Stomach smooth muscle (tissue), 2 donors: ENCODE data around the gene FANCC.

Source experiments
- H3K27ac ChIP-seq: one replicate; pipeline ENCODE4 v1.7.0; 2013; ENCODE audit warnings: mild to moderate bottlenecking, low read length, inconsistent platforms
- H3K27me3 ChIP-seq, 2 donors: one replicate each; pipeline ENCODE4 v1.7.0; 2013; ENCODE audit warnings: low read length in 2 of 2; ENCODE audit not compliant: insufficient read depth in 2 of 2, control insufficient read depth in 1 of 2
- H3K36me3 ChIP-seq, 2 donors: one replicate each; pipeline ENCODE4 v1.7.0; 2013; ENCODE audit warnings: low read length in 2 of 2; ENCODE audit not compliant: control insufficient read depth in 2 of 2, insufficient read depth in 2 of 2
- H3K4me1 ChIP-seq: one replicate; pipeline ENCODE4 v1.7.0; 2013; ENCODE audit warnings: low read length; ENCODE audit not compliant: control insufficient read depth, insufficient read depth
- H3K4me3 ChIP-seq, 2 donors: one replicate each; pipeline ENCODE4 v1.7.0; 2013; ENCODE audit warnings: low read length in 2 of 2
- H3K9ac ChIP-seq, 2 donors: one replicate each; pipeline ENCODE4 v1.7.0; 2013; ENCODE audit warnings: low read length in 2 of 2, mild to moderate bottlenecking in 1 of 2
- H3K9me3 ChIP-seq, 2 donors: one replicate each; pipeline ENCODE4 v1.7.0; 2013; ENCODE audit warnings: low read length in 2 of 2; ENCODE audit not compliant: control insufficient read depth in 2 of 2
- donor health status: healthy.
- donor health status: Pancreatic carcinoma.

FANCC gene

GRCh38 chr9:95082401-95083084, 235.0 kb downstream of the FANCC start:
- peak overlapping the region; percentile 84 for H3K27ac ChIP-seq
- H3K9ac ChIP-seq: no peak overlapping the region
- H3K9me3 ChIP-seq: no peaks in the 10 kb centered on the region
- H3K4me1 ChIP-seq: peaks cover 93% of the 10 kb centered on the region
- H3K36me3 ChIP-seq: peaks cover 48 to 56% of the 10 kb centered on the region in 2 donors
- H3K4me3 ChIP-seq: peak overlapping the region in 1 of 2 donors; percentile 8
- no peaks in the 10 kb centered on the region for H3K27me3 ChIP-seq

DNA sequence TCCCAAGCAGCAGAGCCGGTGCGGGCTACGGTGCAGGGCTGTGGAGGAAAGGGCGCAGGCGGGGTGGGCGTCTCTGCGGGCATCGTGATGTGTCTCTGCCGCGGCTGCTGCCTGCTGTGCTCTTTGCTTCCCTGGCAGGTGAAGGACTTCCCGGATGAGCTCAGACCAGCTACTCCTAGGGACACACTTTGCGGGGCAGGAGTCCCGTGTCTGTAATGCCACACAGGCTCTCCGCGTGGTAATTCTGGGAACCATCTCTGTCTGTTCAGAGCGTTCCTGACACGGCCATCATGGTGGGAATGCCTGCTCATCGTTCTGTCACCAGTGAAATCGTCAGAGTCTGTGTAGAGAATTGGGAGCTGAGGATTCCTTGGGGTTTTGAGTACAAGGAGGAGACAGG, 235.5 kb downstream of the FANCC start:
- Histone ChIP-seq H3K4me1 (peaks cover 96% of the 10 kb centered on the region), H3K9ac (peak overlapping the region in 1 of 2 donors; percentile 13), H3K9me3 (no peaks in the 10 kb centered on the region), H3K4me3 (peak overlapping the region in 1 of 2 donors; percentile 8), H3K27me3 (no peaks in the 10 kb centered on the region), H3K36me3 (peaks cover 50 to 55% of the 10 kb centered on the region in 2 donors), H3K27ac (peak overlapping the region; percentile 84)

GRCh38 chr9:95080961-95081647, 236.4 kb downstream of the FANCC start:
- Histone ChIP-seq H3K27me3 (no peaks in the 10 kb centered on the region), H3K36me3 (peaks cover 42 to 50% of the 10 kb centered on the region in 2 donors), H3K27ac (peak overlapping the region; percentile 84), H3K4me3 (peak overlapping the region in 1 of 2 donors; percentile 22), H3K9ac (peak overlapping the region in 1 of 2 donors; percentile 29), H3K4me1 (peaks cover 96% of the 10 kb centered on the region), H3K9me3 (no peaks in the 10 kb centered on the region)

- H3K36me3 ChIP-seq: peaks cover 44 to 45% of the 10 kb centered on the region in 2 donors
- H3K4me3 ChIP-seq: peak overlapping the region in 1 of 2 donors; percentile 60
- no peaks in the 10 kb centered on the region for H3K27me3 ChIP-seq
- no peak overlapping the region for H3K9ac ChIP-seq
- H3K9me3 ChIP-seq: no peaks in the 10 kb centered on the region
- H3K27ac ChIP-seq: peak overlapping the region; percentile 84
- peaks cover 96% of the 10 kb centered on the region for H3K4me1 ChIP-seq
Observed at GRCh38 chr9:95079461-95079860, 238.0 kb downstream of the FANCC start.

GRCh38 chr9:95078939-95079338, 238.6 kb downstream of the FANCC start:
- peak overlapping the region; percentile 84 for H3K27ac ChIP-seq
- H3K4me1 ChIP-seq: peaks cover 96% of the 10 kb centered on the region
- peaks cover 41 to 48% of the 10 kb centered on the region in 2 donors for H3K36me3 ChIP-seq
- no peaks in the 10 kb centered on the region for H3K27me3 ChIP-seq
- H3K9ac ChIP-seq: peak overlapping the region in 1 of 2 donors; percentile 51
- peak overlapping the region in 1 of 2 donors; percentile 60 for H3K4me3 ChIP-seq
- H3K9me3 ChIP-seq: no peaks in the 10 kb centered on the region

DNA sequence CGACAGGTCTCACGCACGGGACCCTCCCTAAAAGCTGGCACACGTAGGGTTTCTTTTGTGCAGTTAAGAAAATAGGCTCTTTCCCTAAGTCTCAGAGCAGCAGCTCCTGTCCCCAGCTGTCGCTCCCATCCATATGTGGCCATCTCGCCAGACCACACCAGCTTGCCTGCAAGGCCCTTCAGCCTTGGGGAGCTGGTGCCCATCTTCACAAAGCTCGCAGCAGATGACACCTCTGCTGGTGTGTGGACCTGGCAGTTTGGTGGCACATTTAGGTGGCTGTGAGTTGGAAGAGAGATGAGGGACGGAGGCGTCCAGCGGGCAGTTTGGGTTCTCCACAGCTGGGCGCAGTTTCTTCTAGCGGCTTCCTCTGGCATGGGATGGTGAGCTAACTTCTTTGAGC, 239.0 kb downstream of the FANCC start:
- peak overlapping the region; percentile 34 to 51 for H3K9ac ChIP-seq
- peak overlapping the region; percentile 84 for H3K27ac ChIP-seq
- H3K4me1 ChIP-seq: peaks cover 98% of the 10 kb centered on the region
- H3K27me3 ChIP-seq: no peaks in the 10 kb centered on the region
- peaks cover 39 to 48% of the 10 kb centered on the region in 2 donors for H3K36me3 ChIP-seq
- H3K9me3 ChIP-seq: no peaks in the 10 kb centered on the region
- peak overlapping the region; percentile 20 to 60 for H3K4me3 ChIP-seq

DNA sequence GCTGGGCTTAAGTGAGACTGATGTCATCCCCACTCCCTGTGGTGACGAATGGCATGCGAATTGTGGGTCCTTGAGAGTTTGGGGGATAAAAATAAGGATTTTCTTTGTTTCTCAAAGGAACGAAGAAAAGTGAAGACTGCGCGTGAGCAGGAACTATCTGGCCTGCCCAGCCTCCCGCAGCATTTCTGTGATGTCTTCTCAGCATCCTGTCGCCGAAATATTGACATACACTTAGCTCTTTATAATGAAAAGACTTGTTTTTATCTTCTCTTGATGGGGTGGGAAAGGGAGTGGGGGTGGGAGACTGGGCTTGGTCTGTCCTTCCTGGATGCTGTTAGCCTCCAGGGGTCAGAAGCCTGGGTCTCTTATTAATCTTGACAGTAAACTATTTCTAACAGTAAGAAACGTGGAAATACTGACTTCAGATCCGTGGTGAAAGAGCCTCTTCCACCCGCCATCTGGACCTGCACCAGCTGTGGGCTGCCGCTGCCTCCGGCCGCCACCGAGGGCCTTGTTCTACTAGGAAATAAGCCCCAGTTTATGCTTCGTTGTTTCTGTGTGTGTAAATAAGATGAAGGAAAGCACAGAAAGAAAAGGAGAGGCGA, 239.6 kb downstream of the FANCC start:
- Histone ChIP-seq H3K4me3 (peak overlapping the region; percentile 20 to 60), H3K27me3 (no peaks in the 10 kb centered on the region), H3K36me3 (peaks cover 33 to 42% of the 10 kb centered on the region in 2 donors), H3K4me1 (peaks cover 98% of the 10 kb centered on the region), H3K9me3 (no peaks in the 10 kb centered on the region), H3K27ac (peak overlapping the region; percentile 84), H3K9ac (peak overlapping the region; percentile 30 to 36)

- peak overlapping the region; percentile 30 to 36 for H3K9ac ChIP-seq
- peaks cover 29 to 35% of the 10 kb centered on the region in 2 donors for H3K36me3 ChIP-seq
- peak overlapping the region in 1 of 2 donors; percentile 60 for H3K4me3 ChIP-seq
- no peaks in the 10 kb centered on the region for H3K27me3 ChIP-seq
- H3K9me3 ChIP-seq: no peaks in the 10 kb centered on the region
- peaks cover 98% of the 10 kb centered on the region for H3K4me1 ChIP-seq
- H3K27ac ChIP-seq: peak overlapping the region; percentile 84
Observed at GRCh38 chr9:95077053-95077765, 240.3 kb downstream of the FANCC start.

DNA sequence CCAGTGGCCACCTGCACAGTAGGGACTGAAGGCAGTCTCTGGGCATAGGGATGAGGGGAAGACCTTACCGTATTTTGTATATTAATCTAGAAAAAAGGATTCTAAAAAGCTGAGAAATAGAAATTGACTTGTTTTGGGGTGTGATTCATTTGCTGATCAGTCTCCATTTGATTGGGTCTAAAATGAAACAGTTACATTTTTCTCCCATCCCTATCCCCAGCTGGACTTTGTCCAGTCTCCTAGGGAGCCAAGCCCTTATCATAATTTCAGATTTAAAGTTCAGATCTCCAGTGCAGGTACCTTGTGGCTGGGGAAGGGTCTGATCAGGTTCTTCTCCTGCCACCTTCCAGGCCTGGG, 240.8 kb downstream of the FANCC start:
- peak overlapping the region; percentile 84 for H3K27ac ChIP-seq
- H3K4me3 ChIP-seq: peak overlapping the region in 1 of 2 donors; percentile 60
- peaks cover 98% of the 10 kb centered on the region for H3K4me1 ChIP-seq
- peaks cover 24 to 31% of the 10 kb centered on the region in 2 donors for H3K36me3 ChIP-seq
- no peaks in the 10 kb centered on the region for H3K27me3 ChIP-seq
- peak overlapping the region in 1 of 2 donors; percentile 29 for H3K9ac ChIP-seq
- H3K9me3 ChIP-seq: no peaks in the 10 kb centered on the region

- Histone ChIP-seq H3K27me3 (no peaks in the 10 kb centered on the region), H3K4me3 (no peak overlapping the region), H3K9ac (no peak overlapping the region), H3K9me3 (no peaks in the 10 kb centered on the region), H3K36me3 (peaks cover 14 to 26% of the 10 kb centered on the region in 2 donors), H3K27ac (peak overlapping the region; percentile 37), H3K4me1 (peaks cover 98% of the 10 kb centered on the region)
Observed at GRCh38 chr9:95075700-95076099, 241.8 kb downstream of the FANCC start.
